Panc1 (cell line): ENCODE measurements around the gene DDOST.

Experiments used
- POLR2AphosphoS5 ChIP-seq: IDR thresholded peaks from 2 replicates; pipeline ENCODE4 v1.6.1; 2012; ENCODE audit warnings: mild to moderate bottlenecking, low read depth, low read length, moderate library complexity
- SIN3A ChIP-seq: IDR thresholded peaks from 2 replicates; pipeline ENCODE4 v1.6.1; 2012; ENCODE audit warnings: low read depth, mild to moderate bottlenecking, low read length, moderate library complexity, borderline replicate concordance; ENCODE audit not compliant: insufficient read depth
- TF ChIP-seq, protein P1 (sequence below), 2 experiments: IDR thresholded peaks; 2 replicates each; pipeline ENCODE4 v1.6.1; 2011 to 2012; ENCODE audit warnings: low read depth in 2 of 2, control low read depth in 1 of 2, low read length in 1 of 2, mild to moderate bottlenecking in 1 of 2, moderate library complexity in 1 of 2; ENCODE audit not compliant: insufficient read depth in 1 of 2
- TF ChIP-seq, protein P2 (sequence below): fragments of 450-650 bp; IDR thresholded peaks from 2 replicates; pipeline ENCODE4 v1.5.1; 2017; ENCODE audit warnings: mild to moderate bottlenecking

DNA sequence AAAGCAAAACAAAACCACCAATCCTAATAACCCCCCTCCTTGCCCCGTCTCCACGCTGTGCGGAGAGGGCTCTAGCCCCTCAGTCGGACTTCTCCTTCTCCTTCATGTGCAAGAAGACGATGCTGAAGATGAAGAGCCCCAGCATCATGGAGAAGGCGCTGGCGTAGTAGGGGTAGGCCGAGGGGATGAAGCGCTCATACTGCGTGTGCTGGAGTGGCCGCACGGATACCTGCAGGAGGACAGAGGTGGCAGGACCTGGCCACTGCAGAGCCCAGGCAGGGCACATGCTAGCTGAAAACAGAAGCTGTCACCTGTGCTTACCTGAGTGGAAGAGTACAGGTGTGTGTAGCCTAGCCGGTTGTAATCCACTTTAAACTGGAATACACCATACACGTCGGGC lies 8.9 kb downstream of the DDOST start:
- TF ChIP-seq, protein P1, sequence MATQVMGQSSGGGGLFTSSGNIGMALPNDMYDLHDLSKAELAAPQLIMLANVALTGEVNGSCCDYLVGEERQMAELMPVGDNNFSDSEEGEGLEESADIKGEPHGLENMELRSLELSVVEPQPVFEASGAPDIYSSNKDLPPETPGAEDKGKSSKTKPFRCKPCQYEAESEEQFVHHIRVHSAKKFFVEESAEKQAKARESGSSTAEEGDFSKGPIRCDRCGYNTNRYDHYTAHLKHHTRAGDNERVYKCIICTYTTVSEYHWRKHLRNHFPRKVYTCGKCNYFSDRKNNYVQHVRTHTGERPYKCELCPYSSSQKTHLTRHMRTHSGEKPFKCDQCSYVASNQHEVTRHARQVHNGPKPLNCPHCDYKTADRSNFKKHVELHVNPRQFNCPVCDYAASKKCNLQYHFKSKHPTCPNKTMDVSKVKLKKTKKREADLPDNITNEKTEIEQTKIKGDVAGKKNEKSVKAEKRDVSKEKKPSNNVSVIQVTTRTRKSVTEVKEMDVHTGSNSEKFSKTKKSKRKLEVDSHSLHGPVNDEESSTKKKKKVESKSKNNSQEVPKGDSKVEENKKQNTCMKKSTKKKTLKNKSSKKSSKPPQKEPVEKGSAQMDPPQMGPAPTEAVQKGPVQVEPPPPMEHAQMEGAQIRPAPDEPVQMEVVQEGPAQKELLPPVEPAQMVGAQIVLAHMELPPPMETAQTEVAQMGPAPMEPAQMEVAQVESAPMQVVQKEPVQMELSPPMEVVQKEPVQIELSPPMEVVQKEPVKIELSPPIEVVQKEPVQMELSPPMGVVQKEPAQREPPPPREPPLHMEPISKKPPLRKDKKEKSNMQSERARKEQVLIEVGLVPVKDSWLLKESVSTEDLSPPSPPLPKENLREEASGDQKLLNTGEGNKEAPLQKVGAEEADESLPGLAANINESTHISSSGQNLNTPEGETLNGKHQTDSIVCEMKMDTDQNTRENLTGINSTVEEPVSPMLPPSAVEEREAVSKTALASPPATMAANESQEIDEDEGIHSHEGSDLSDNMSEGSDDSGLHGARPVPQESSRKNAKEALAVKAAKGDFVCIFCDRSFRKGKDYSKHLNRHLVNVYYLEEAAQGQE (IDR thresholded peaks at IDR 0.05; ENCODE audit: insufficient read depth in 1 of 2, low read depth in 2 of 2, low read length in 1 of 2): no peak
- TF ChIP-seq, protein P2, sequence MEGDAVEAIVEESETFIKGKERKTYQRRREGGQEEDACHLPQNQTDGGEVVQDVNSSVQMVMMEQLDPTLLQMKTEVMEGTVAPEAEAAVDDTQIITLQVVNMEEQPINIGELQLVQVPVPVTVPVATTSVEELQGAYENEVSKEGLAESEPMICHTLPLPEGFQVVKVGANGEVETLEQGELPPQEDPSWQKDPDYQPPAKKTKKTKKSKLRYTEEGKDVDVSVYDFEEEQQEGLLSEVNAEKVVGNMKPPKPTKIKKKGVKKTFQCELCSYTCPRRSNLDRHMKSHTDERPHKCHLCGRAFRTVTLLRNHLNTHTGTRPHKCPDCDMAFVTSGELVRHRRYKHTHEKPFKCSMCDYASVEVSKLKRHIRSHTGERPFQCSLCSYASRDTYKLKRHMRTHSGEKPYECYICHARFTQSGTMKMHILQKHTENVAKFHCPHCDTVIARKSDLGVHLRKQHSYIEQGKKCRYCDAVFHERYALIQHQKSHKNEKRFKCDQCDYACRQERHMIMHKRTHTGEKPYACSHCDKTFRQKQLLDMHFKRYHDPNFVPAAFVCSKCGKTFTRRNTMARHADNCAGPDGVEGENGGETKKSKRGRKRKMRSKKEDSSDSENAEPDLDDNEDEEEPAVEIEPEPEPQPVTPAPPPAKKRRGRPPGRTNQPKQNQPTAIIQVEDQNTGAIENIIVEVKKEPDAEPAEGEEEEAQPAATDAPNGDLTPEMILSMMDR: no peak
- TF ChIP-seq SIN3A (no peak), POLR2AphosphoS5 (no peak)
